Loucy (cell line): ENCODE measurements around the gene SLC35F3.

Experiments
- EZH2phosphoT487 ChIP-seq: fragments of 200-600 bp; IDR thresholded peaks from 2 replicates; pipeline ENCODE4 v1.6.1; 2018; ENCODE audit warnings: antibody characterized with exemption, mild to moderate bottlenecking, moderate library complexity, borderline replicate concordance
- TF ChIP-seq, protein P1 (sequence below): fragments of 200-600 bp; sonication (generic); conservative IDR thresholded peaks from 2 replicates; pipeline ENCODE4 v1.5.1; 2014; ENCODE audit warnings: mild to moderate bottlenecking, antibody characterized with exemption, low read length

DNA sequence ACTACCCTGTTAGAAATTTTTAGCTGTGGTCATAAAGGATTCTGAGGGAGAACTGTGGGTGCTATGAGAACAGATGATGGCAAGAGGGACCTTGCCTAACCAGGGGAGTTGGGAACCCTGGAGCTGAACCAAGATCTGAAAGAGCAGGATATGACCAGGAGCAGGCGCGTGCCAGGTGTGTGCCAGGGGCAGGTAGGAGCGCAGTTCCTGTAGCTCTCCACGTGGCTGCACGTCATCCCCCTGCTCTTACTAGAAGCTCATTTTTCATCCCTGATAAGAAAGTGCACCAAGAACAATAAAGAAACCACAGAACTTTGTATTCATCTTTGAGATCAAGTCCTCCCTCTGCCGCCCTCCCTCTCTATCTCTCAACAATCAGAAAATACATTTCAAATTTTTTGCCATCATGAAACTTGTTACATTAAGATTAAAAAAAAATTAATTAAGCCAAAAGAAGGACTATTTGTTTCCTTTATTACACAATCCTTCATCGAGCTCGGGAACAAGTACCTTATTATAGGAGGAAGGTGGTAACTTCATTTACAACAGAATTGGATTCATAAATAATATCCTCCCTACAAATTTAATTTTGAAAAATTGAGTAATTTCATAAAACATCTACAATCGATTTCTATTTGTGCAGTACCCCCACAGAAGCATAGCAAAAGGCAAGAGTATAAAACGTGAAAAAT is 78.5 kb downstream of the SLC35F3 start:
- TF ChIP-seq, protein P1, sequence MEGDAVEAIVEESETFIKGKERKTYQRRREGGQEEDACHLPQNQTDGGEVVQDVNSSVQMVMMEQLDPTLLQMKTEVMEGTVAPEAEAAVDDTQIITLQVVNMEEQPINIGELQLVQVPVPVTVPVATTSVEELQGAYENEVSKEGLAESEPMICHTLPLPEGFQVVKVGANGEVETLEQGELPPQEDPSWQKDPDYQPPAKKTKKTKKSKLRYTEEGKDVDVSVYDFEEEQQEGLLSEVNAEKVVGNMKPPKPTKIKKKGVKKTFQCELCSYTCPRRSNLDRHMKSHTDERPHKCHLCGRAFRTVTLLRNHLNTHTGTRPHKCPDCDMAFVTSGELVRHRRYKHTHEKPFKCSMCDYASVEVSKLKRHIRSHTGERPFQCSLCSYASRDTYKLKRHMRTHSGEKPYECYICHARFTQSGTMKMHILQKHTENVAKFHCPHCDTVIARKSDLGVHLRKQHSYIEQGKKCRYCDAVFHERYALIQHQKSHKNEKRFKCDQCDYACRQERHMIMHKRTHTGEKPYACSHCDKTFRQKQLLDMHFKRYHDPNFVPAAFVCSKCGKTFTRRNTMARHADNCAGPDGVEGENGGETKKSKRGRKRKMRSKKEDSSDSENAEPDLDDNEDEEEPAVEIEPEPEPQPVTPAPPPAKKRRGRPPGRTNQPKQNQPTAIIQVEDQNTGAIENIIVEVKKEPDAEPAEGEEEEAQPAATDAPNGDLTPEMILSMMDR = no peak
- TF ChIP-seq EZH2phosphoT487 = no peak
